GM18526 (cell line): ENCODE results near the gene NR6A1.

Experiments used
- POLR2A ChIP-seq: IDR thresholded peaks from 3 replicates; pipeline ENCODE4 v1.6.1; 2011; ENCODE audit not compliant: insufficient read length; ENCODE audit errors: extremely low read depth

Gene NR6A1

GRCh38 chr9:124599121-124599795 lies 171.9 kb downstream of the NR6A1 start:
- no peak for TF ChIP-seq POLR2A

GRCh38 chr9:124598048-124598447 lies 173.1 kb downstream of the NR6A1 start:
- no peak for TF ChIP-seq POLR2A

GRCh38 chr9:124596172-124596839 lies 174.8 kb downstream of the NR6A1 start:
- no peak for TF ChIP-seq POLR2A

- no peak for TF ChIP-seq POLR2A
These were observed 175.4 kb downstream of the NR6A1 start for GRCh38 chr9:124595743-124596142.

GRCh38 chr9:124594673-124595072 lies 176.4 kb downstream of the NR6A1 start:
- no peak for TF ChIP-seq POLR2A

GRCh38 chr9:124594225-124594624 lies 176.9 kb downstream of the NR6A1 start:
- no peak for TF ChIP-seq POLR2A

- TF ChIP-seq POLR2A = no peak
These were observed 177.5 kb downstream of the NR6A1 start for GRCh38 chr9:124593651-124594058.

GRCh38 chr9:124593200-124593599 lies 177.9 kb downstream of the NR6A1 start:
- no peak for TF ChIP-seq POLR2A

- no peak for TF ChIP-seq POLR2A
These were observed 180.0 kb downstream of the NR6A1 start for GRCh38 chr9:124590889-124591641.

GRCh38 chr9:124584631-124585030 lies 186.5 kb downstream of the NR6A1 start:
- TF ChIP-seq POLR2A = no peak

GRCh38 chr9:124583134-124583533 lies 188.0 kb downstream of the NR6A1 start:
- TF ChIP-seq POLR2A = no peak

GRCh38 chr9:124580186-124580585 lies 190.9 kb downstream of the NR6A1 start:
- no peak for TF ChIP-seq POLR2A

- TF ChIP-seq POLR2A = no peak
These were observed 194.4 kb downstream of the NR6A1 start for GRCh38 chr9:124576751-124577150.

- no peak for TF ChIP-seq POLR2A
These were observed 196.4 kb downstream of the NR6A1 start for GRCh38 chr9:124574534-124575375.
